Transverse colon (tissue), 4 donors: ENCODE measurements around the gene BARD1. TPM values are rescaled to one million over a fixed set of nuclear protein-coding genes. Genes with fewer than 3 reads are reported as not detected.

Experiments used
- DNase-seq: peaks from one replicate; pipeline ENCODE4 v3.0.0-alpha.2; 2019
- H3K27ac ChIP-seq, 4 donors: fragments of 200-600 bp; sonication (generic); 2 replicates each; pipeline ENCODE4 v1.5.1; 2016 to 2018; ENCODE audit warnings: inconsistent platforms in 4 of 4
- H3K27me3 ChIP-seq: fragments of 200-600 bp; sonication (generic); 2 replicates; pipeline ENCODE4 v1.5.1; 2017; ENCODE audit warnings: inconsistent platforms
- H3K36me3 ChIP-seq, 4 donors: fragments of 200-600 bp; sonication (generic); 2 replicates each; pipeline ENCODE4 v1.5.1; 2017 to 2019; ENCODE audit warnings: inconsistent platforms in 4 of 4
- H3K4me1 ChIP-seq, 4 donors: fragments of 200-600 bp; sonication (generic); 2 replicates each; pipeline ENCODE4 v1.5.1; 2017 to 2020; ENCODE audit warnings: inconsistent platforms in 4 of 4
- H3K4me3 ChIP-seq, 4 donors: fragments of 200-600 bp; sonication (generic); 1 replicate in 1 of 4; 2 replicates in 3 of 4; pipeline versions ENCODE4 v1.5.1 to v1.6.1; 2017 to 2019; ENCODE audit warnings: inconsistent platforms in 4 of 4
- H3K9me3 ChIP-seq, 2 donors: fragments of 200-600 bp; sonication (generic); 2 replicates each; pipeline ENCODE4 v1.5.1; 2017 to 2019; ENCODE audit warnings: inconsistent platforms in 2 of 2
- CTCF ChIP-seq, 5 experiments: fragments of 200-600 bp in 3 of 5; fragments of 450-650 bp in 2 of 5; sonication (generic) in 3 of 5; IDR thresholded peaks; 1 replicate in 2 of 5; 2 replicates in 3 of 5; pipeline ENCODE4 v1.5.1; 2016 to 2017; ENCODE audit warnings: antibody characterized with exemption in 5 of 5, inconsistent platforms in 3 of 5, mild to moderate bottlenecking in 2 of 5, moderate library complexity in 1 of 5
- EP300 ChIP-seq: sonication (generic); formaldehyde crosslinking; IDR thresholded peaks from one replicate; pipeline ENCODE4 v1.6.1; 2017; ENCODE audit warnings: antibody characterized with exemption, low read depth
- POLR2A ChIP-seq: fragments of 450-650 bp; IDR thresholded peaks from one replicate; pipeline ENCODE4 v1.6.1; 2016; ENCODE audit warnings: antibody characterized with exemption, mild to moderate bottlenecking, moderate library complexity
- POLR2AphosphoS5 ChIP-seq, 3 donors: sonication (generic); formaldehyde crosslinking; IDR thresholded peaks; one replicate each; pipeline ENCODE4 v1.6.1; 2016; ENCODE audit warnings: antibody characterized with exemption in 3 of 3
- WGBS, 2 donors: methylation state at CpG; one replicate each; pipeline ENCODE4 v1.1.5; 2018; ENCODE audit warnings: low coverage in 1 of 2; 5-methylcytosine and 5-hydroxymethylcytosine counted together
- in situ Hi-C, 4 donors: fragments of 200-750 bp; cut with MboI; loops; one replicate each; pipeline versions ENCODE4 v1.15.0 to v1.15.1; 2017; ENCODE audit warnings: low sequenced_read_pairs in 3 of 4, low pct_ligation_motif_present in 1 of 4, low pct_unique_long_range_greater_than_20kb in 1 of 4
- intact Hi-C: fragments of 100-400 bp; cut with DNase I; formaldehyde crosslinking; loops from one replicate; pipeline ENCODE4 v1.15.1; 2023; ENCODE audit warnings: low total_unique reads
- total RNA-seq, 4 donors: library from RNA; depleted of rRNA; stranded (reverse); fragments of >200 nt; gene quantifications; one replicate each; pipeline ENCODE4 v1.1.0, GENCODE V29; 2016

The BARD1 gene
- total RNA-seq, 4 donors from 2014 or later = 2.2 to 141 (median 9.1) TPM

DNA sequence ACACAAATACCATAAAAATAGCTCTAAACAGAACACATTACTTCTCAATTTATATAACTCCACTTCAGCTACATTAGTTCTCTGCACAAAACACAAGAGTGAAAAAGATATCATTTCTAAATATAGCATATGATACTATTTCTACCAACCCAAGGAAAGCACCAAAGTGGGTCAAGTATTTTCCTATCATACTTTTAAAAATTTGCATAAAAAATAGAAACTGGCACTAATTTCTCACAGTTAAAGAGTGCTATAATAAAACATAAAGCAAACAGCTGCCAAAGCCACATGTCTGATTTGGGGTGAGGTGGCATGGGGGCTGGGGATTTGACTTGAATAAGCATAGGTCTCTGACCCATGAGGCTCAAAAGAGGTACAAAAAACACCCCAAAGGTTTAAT, 61.5 kb downstream of the BARD1 start:
- no peak for DNase-seq
- TF ChIP-seq POLR2AphosphoS5 (IDR thresholded peaks at IDR 0.05) (no peak), CTCF (IDR thresholded peaks at IDR 0.05) (no peak), POLR2A (no peak), EP300 (no peak)
- Histone ChIP-seq H3K27ac (no peak overlapping the region), H3K27me3 (no peaks in the 10 kb centered on the region), H3K4me3 (no peak overlapping the region), H3K36me3 (peaks cover 0 to 7% (median 3%) of the 10 kb centered on the region in 4 donors), H3K9me3 (no peaks in the 10 kb centered on the region), H3K4me1 (no peaks in the 10 kb centered on the region)
- in situ Hi-C loops (no loop called here), intact Hi-C loops (no loop called here)

GRCh38 chr2:214742119-214742518, 67.4 kb downstream of the BARD1 start:
- Histone ChIP-seq H3K4me1 (no peaks in the 10 kb centered on the region), H3K36me3 (peaks cover 0 to 7% (median 2%) of the 10 kb centered on the region in 4 donors), H3K27ac (no peak overlapping the region), H3K4me3 (no peak overlapping the region), H3K9me3 (no peaks in the 10 kb centered on the region), H3K27me3 (no peaks in the 10 kb centered on the region)
- intact Hi-C loops = no loop called here
- no peak for DNase-seq
- TF ChIP-seq CTCF (IDR thresholded peaks at IDR 0.05) (no peak), POLR2AphosphoS5 (IDR thresholded peaks at IDR 0.05) (no peak), POLR2A (no peak), EP300 (no peak)
- in situ Hi-C loops = no loop called here
- WGBS, 2 donors = 92 to 95% methylated on average over 1 of the region's 1 CpG

DNA sequence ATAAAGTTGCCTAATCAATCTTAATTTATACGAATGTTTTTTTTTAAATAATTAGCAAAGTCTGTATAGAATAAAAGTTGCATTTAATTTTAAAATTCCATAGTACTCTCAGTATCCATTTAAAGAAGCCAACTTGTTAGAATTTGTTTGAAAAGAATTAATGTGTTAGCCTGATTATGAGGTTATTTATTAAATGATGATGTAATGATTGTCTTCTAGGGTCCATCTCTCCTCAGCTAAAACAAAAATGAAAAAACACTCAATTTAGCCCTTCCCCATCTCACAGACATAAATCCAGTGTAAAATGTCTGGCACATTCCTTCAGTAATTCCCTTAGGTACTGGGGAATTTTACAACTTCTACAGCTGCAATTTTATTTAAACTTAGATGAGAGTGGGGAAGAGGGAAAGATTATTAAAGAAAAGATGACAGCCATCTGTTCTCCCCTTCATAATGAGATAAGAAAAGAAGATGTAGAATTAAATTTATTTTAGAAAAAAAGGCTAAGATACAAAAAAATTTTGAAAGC, 68.6 kb downstream of the BARD1 start:
- in situ Hi-C loops (no loop called here), intact Hi-C loops (no loop called here)
- Histone ChIP-seq H3K4me3 (no peak overlapping the region), H3K27ac (no peak overlapping the region), H3K9me3 (no peaks in the 10 kb centered on the region), H3K27me3 (no peaks in the 10 kb centered on the region), H3K36me3 (peaks cover 0 to 7% (median 2%) of the 10 kb centered on the region in 4 donors), H3K4me1 (no peaks in the 10 kb centered on the region)
- TF ChIP-seq POLR2A = no peak
- TF ChIP-seq POLR2AphosphoS5 (IDR thresholded peaks at IDR 0.05) = no peak
- no peak for TF ChIP-seq CTCF (IDR thresholded peaks at IDR 0.05)
- TF ChIP-seq EP300 = no peak
- no peak for DNase-seq
- WGBS, 2 donors = 82 to 83% methylated on average over 1 of the region's 1 CpG

DNA sequence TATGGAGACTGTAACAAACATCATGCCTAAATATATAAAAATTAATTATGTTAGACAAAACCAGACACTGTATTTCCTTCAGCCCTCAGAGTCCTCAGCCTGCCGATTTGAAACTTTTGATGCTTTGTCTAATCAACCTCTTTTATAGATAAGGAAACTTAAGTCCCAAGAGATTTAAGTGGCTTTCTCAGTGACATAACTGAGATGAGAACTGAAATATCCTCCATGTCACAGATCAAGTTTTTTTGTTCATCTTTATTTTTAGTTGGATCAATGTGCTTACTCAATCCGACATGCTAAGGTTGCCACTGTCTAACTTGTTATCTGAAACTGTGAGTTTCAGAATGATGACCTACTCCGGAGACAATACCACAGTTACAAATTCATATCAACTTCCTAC, 72.3 kb downstream of the BARD1 start:
- intact Hi-C loops (no loop called here), in situ Hi-C loops (no loop called here)
- Histone ChIP-seq H3K4me1 (no peaks in the 10 kb centered on the region), H3K27me3 (no peaks in the 10 kb centered on the region), H3K36me3 (no peaks in the 10 kb centered on the region), H3K9me3 (no peaks in the 10 kb centered on the region), H3K27ac (no peak overlapping the region), H3K4me3 (no peak overlapping the region)
- WGBS, 2 donors = 70 to 78% methylated on average over 3 of the region's 3 CpGs
- no peak for TF ChIP-seq CTCF (IDR thresholded peaks at IDR 0.05)
- TF ChIP-seq EP300 = no peak
- TF ChIP-seq POLR2A = no peak
- no peak for TF ChIP-seq POLR2AphosphoS5 (IDR thresholded peaks at IDR 0.05)
- DNase-seq = no peak
